ENCODE data around the gene SAP30L. TPM values are rescaled to one million over a fixed set of nuclear protein-coding genes. Genes with fewer than 3 reads are reported as not detected.

SAP30L gene
- total RNA-seq, 1 experiment from 2014 or later, result 54.6 TPM

DNA sequence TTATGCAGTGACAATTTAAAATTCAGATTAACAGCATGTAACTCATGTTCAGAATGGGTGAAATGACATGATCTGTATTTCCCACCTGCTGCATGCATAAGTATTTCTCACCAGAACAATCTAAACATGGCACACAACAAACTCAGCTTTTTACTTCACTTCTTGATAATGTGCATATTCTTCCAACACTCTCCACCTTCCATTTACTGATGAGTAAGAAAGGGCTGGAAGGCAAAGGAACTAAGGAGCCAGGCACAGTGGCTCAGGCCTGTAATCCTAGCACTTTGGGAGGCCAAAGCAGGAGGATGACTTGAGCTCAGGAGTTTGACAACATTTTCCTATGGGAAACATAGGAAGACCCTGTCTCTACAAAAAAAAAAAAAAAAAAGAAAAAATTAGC, 35.8 kb upstream of the SAP30L start:
- ATAC-seq, result no peak
- in situ Hi-C loops (cut with HindIII; ENCODE audit: low pct_unique_long_range_greater_than_20kb, low sequenced_read_pairs) (no loop called here), intact Hi-C loops (cut with micrococcal nuclease; ENCODE audit: unreplicated experiment) (no loop called here)
- H3K36me3 ChIP-seq (ENCODE audit: control insufficient read depth, insufficient read depth, low read length), result no peaks in the 10 kb centered on the region
- TF ChIP-seq SIN3A (IDR thresholded peaks at IDR 0.05; ENCODE audit: borderline replicate concordance, insufficient read depth, low read depth, low read length) (no peak), TCF7L2 (IDR thresholded peaks at IDR 0.05; ENCODE audit: low read depth, low read length) (no peak), POLR2AphosphoS5 (IDR thresholded peaks at IDR 0.05; ENCODE audit: low read depth, low read length) (no peak)
- TF ChIP-seq, protein P1, sequence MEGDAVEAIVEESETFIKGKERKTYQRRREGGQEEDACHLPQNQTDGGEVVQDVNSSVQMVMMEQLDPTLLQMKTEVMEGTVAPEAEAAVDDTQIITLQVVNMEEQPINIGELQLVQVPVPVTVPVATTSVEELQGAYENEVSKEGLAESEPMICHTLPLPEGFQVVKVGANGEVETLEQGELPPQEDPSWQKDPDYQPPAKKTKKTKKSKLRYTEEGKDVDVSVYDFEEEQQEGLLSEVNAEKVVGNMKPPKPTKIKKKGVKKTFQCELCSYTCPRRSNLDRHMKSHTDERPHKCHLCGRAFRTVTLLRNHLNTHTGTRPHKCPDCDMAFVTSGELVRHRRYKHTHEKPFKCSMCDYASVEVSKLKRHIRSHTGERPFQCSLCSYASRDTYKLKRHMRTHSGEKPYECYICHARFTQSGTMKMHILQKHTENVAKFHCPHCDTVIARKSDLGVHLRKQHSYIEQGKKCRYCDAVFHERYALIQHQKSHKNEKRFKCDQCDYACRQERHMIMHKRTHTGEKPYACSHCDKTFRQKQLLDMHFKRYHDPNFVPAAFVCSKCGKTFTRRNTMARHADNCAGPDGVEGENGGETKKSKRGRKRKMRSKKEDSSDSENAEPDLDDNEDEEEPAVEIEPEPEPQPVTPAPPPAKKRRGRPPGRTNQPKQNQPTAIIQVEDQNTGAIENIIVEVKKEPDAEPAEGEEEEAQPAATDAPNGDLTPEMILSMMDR (IDR thresholded peaks at IDR 0.05), result no peak
- TF ChIP-seq, protein P2, sequence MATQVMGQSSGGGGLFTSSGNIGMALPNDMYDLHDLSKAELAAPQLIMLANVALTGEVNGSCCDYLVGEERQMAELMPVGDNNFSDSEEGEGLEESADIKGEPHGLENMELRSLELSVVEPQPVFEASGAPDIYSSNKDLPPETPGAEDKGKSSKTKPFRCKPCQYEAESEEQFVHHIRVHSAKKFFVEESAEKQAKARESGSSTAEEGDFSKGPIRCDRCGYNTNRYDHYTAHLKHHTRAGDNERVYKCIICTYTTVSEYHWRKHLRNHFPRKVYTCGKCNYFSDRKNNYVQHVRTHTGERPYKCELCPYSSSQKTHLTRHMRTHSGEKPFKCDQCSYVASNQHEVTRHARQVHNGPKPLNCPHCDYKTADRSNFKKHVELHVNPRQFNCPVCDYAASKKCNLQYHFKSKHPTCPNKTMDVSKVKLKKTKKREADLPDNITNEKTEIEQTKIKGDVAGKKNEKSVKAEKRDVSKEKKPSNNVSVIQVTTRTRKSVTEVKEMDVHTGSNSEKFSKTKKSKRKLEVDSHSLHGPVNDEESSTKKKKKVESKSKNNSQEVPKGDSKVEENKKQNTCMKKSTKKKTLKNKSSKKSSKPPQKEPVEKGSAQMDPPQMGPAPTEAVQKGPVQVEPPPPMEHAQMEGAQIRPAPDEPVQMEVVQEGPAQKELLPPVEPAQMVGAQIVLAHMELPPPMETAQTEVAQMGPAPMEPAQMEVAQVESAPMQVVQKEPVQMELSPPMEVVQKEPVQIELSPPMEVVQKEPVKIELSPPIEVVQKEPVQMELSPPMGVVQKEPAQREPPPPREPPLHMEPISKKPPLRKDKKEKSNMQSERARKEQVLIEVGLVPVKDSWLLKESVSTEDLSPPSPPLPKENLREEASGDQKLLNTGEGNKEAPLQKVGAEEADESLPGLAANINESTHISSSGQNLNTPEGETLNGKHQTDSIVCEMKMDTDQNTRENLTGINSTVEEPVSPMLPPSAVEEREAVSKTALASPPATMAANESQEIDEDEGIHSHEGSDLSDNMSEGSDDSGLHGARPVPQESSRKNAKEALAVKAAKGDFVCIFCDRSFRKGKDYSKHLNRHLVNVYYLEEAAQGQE (IDR thresholded peaks at IDR 0.05; ENCODE audit: insufficient read depth in 1 of 2, low read depth in 2 of 2, low read length in 1 of 2), result no peak
- ChIA-PET POLR2A (no interaction called here), CTCF (no interaction called here)
- H3K9me3 ChIP-seq (ENCODE audit: control insufficient read depth, insufficient read depth, low read depth, low read length), result no peaks in the 10 kb centered on the region
- DNase-seq (ENCODE audit: low read depth, low spot score), result no peak
- no peaks in the 10 kb centered on the region for H3K4me1 ChIP-seq (ENCODE audit: control insufficient read depth, insufficient read depth, low read length)
- no TSS peak for BruUV-seq (replicated peaks)
- no peaks in the 10 kb centered on the region for H3K27me3 ChIP-seq (ENCODE audit: control insufficient read depth, insufficient read depth, low read length)
- H3K27ac ChIP-seq (ENCODE audit: low read length), result no peak overlapping the region
- H3K4me3 ChIP-seq (ENCODE audit: low read depth in 2 of 2, low read length in 2 of 2), result no peak overlapping the region

DNA sequence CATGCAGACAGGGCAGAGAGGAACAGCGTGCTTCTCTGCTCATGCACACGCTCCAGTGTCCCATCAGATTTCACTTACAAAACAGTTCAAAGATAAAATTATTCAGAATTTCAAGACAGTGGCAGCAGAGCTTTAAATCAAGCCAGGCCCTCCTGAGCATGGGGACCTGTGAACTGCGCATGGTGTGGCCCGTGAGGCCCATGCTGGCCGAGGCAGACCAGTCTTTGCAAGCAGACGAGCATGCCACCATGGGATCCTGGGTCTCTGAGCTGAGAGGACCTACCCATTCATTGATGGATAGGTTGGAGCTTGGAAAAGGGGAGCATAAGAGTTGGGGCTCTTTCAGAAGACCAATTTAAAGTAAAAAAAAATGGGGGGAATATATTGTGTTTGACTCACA, 35.0 kb upstream of the SAP30L start:
- DNase-seq (ENCODE audit: low read depth, low spot score) (no peak), ATAC-seq (no peak)
- H3K4me3 ChIP-seq (ENCODE audit: low read depth in 2 of 2, low read length in 2 of 2), result no peak overlapping the region
- H3K36me3 ChIP-seq (ENCODE audit: control insufficient read depth, insufficient read depth, low read length), result no peaks in the 10 kb centered on the region
- H3K27ac ChIP-seq (ENCODE audit: low read length), result no peak overlapping the region
- CTCF ChIA-PET, result no interaction called here
- POLR2A ChIA-PET, result no interaction called here
- H3K4me1 ChIP-seq (ENCODE audit: control insufficient read depth, insufficient read depth, low read length), result no peaks in the 10 kb centered on the region
- no TSS peak for BruUV-seq (replicated peaks)
- no peaks in the 10 kb centered on the region for H3K9me3 ChIP-seq (ENCODE audit: control insufficient read depth, insufficient read depth, low read depth, low read length)
- TF ChIP-seq, protein P2 (IDR thresholded peaks at IDR 0.05; ENCODE audit: insufficient read depth in 1 of 2, low read depth in 2 of 2, low read length in 1 of 2), result no peak
- TF ChIP-seq SIN3A (IDR thresholded peaks at IDR 0.05; ENCODE audit: borderline replicate concordance, insufficient read depth, low read depth, low read length), result no peak
- TF ChIP-seq, protein P1 (IDR thresholded peaks at IDR 0.05), result no peak
- TF ChIP-seq TCF7L2 (IDR thresholded peaks at IDR 0.05; ENCODE audit: low read depth, low read length), result no peak
- TF ChIP-seq POLR2AphosphoS5 (IDR thresholded peaks at IDR 0.05; ENCODE audit: low read depth, low read length), result no peak
- intact Hi-C loops (cut with micrococcal nuclease; ENCODE audit: unreplicated experiment), result no loop called here
- no peaks in the 10 kb centered on the region for H3K27me3 ChIP-seq (ENCODE audit: control insufficient read depth, insufficient read depth, low read length)
- in situ Hi-C loops (cut with HindIII; ENCODE audit: low pct_unique_long_range_greater_than_20kb, low sequenced_read_pairs), result no loop called here
